Neural crest cell (in vitro differentiated cells): ENCODE measurements around the gene NME2. TPM values are rescaled to one million over a fixed set of nuclear protein-coding genes. Genes with fewer than 3 reads are reported as not detected.

Experiments
- DNase-seq: peaks from one replicate; pipeline ENCODE4 v3.0.0; 2021; ENCODE audit warnings: low read depth, mixed read lengths, low spot score
- H3K27ac Mint-ChIP-seq: one replicate; pipeline ENCODE4 v1.8.0; 2021; ENCODE audit warnings: mild to moderate bottlenecking, mixed read lengths; ENCODE audit not compliant: unreplicated experiment
- H3K27me3 Mint-ChIP-seq: 2 replicates; pipeline ENCODE4 v1.8.0; 2021; ENCODE audit warnings: low read depth, mild to moderate bottlenecking, mixed read lengths
- H3K36me3 Mint-ChIP-seq: 2 replicates; pipeline ENCODE4 v1.8.0; 2021; ENCODE audit warnings: low read depth, mild to moderate bottlenecking, mixed read lengths
- H3K4me1 Mint-ChIP-seq: 2 replicates; pipeline ENCODE4 v1.8.0; 2021; ENCODE audit warnings: mixed read lengths
- H3K4me3 Mint-ChIP-seq: one replicate; pipeline ENCODE4 v1.8.0; 2021; ENCODE audit warnings: mild to moderate bottlenecking, mixed read lengths
- H3K9me3 Mint-ChIP-seq: 2 replicates; pipeline ENCODE4 v1.8.0; 2021; ENCODE audit warnings: mixed read lengths
- total RNA-seq: library from RNA; stranded (reverse); gene quantifications from 2 replicates; pipeline ENCODE4 v1.2.1, GENCODE V29; 2021
- TF ChIP-seq, protein P1 (sequence below): fragments of 200-600 bp; sonication (generic); conservative IDR thresholded peaks from 2 replicates; pipeline ENCODE4 v1.5.0; 2021; ENCODE audit warnings: antibody characterized with exemption, mild to moderate bottlenecking

Gene NME2
- total RNA-seq, 1 donor from 2014 or later, result 541 TPM

GRCh38 chr17:51191895-51192294 lies 25.7 kb downstream of the NME2 start:
- H3K4me1 Mint-ChIP-seq, result no peaks in the 10 kb centered on the region
- H3K4me3 Mint-ChIP-seq, result no peak overlapping the region
- H3K27me3 Mint-ChIP-seq, result no peaks in the 10 kb centered on the region
- DNase-seq, result no peak
- TF ChIP-seq, protein P1, sequence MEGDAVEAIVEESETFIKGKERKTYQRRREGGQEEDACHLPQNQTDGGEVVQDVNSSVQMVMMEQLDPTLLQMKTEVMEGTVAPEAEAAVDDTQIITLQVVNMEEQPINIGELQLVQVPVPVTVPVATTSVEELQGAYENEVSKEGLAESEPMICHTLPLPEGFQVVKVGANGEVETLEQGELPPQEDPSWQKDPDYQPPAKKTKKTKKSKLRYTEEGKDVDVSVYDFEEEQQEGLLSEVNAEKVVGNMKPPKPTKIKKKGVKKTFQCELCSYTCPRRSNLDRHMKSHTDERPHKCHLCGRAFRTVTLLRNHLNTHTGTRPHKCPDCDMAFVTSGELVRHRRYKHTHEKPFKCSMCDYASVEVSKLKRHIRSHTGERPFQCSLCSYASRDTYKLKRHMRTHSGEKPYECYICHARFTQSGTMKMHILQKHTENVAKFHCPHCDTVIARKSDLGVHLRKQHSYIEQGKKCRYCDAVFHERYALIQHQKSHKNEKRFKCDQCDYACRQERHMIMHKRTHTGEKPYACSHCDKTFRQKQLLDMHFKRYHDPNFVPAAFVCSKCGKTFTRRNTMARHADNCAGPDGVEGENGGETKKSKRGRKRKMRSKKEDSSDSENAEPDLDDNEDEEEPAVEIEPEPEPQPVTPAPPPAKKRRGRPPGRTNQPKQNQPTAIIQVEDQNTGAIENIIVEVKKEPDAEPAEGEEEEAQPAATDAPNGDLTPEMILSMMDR, result no peak
- H3K27ac Mint-ChIP-seq, result no peak overlapping the region
- no peaks in the 10 kb centered on the region for H3K9me3 Mint-ChIP-seq
- H3K36me3 Mint-ChIP-seq, result peaks cover 14% of the 10 kb centered on the region

GRCh38 chr17:51197754-51198153 lies 31.5 kb downstream of the NME2 start:
- no peaks in the 10 kb centered on the region for H3K4me1 Mint-ChIP-seq
- H3K36me3 Mint-ChIP-seq, result peaks cover 10% of the 10 kb centered on the region
- no peak overlapping the region for H3K4me3 Mint-ChIP-seq
- no peak overlapping the region for H3K27ac Mint-ChIP-seq
- TF ChIP-seq, protein P1, result no peak
- no peaks in the 10 kb centered on the region for H3K9me3 Mint-ChIP-seq
- H3K27me3 Mint-ChIP-seq, result no peaks in the 10 kb centered on the region
- DNase-seq, result no peak

DNA sequence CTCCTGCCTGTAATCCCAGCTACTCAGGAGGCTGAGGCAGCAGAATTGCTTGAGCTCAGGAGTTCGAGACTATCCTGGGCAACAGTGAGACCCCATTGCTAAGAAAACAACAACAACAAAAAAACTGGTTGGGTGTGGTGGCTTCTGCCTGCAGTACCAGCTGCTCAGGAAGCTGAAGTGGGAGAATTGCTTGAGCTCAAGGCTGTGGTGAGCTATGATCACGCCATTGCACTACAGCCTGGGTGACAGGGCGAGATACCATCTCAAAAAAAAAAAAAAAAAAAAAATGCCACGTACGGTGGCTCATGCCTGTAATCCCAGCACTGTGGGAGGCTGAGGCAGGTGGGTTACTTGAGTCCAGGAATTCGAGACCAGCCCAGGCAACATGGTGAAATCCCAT lies 34.1 kb downstream of the NME2 start:
- peaks cover 12% of the 10 kb centered on the region for H3K36me3 Mint-ChIP-seq
- no peaks in the 10 kb centered on the region for H3K27me3 Mint-ChIP-seq
- H3K4me1 Mint-ChIP-seq, result no peaks in the 10 kb centered on the region
- no peaks in the 10 kb centered on the region for H3K9me3 Mint-ChIP-seq
- TF ChIP-seq, protein P1, result no peak
- no peak overlapping the region for H3K4me3 Mint-ChIP-seq
- DNase-seq, result no peak
- no peak overlapping the region for H3K27ac Mint-ChIP-seq

- Mint-ChIP-seq H3K9me3 (no peaks in the 10 kb centered on the region), H3K4me3 (no peak overlapping the region), H3K36me3 (peaks cover 14% of the 10 kb centered on the region), H3K27ac (no peak overlapping the region), H3K4me1 (no peaks in the 10 kb centered on the region), H3K27me3 (no peaks in the 10 kb centered on the region)
- TF ChIP-seq, protein P1, result no peak
- no peak for DNase-seq
Measured at GRCh38 chr17:51200846-51201245, 34.6 kb downstream of the NME2 start.

DNA sequence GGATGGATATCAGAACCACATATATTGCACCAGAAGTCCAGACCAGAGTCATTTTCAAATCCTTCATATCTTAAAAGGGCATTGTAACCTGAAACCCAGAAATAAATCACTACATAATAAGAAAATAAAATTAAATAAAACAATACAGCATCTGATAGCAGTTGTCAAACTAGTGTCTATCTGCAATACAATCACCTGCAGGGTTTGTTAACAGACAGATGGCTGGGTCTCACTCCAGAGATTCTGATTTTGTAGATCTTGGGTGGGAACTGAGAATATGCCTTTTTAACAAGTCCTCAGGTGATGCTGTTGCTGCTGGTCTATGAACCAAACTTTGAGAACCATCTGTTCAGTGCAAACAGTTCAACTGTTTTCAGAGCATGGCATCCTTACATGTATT lies 37.6 kb downstream of the NME2 start:
- Mint-ChIP-seq H3K27ac (no peak overlapping the region), H3K27me3 (no peaks in the 10 kb centered on the region), H3K9me3 (no peaks in the 10 kb centered on the region), H3K36me3 (peaks cover 9% of the 10 kb centered on the region), H3K4me3 (no peak overlapping the region), H3K4me1 (no peaks in the 10 kb centered on the region)
- TF ChIP-seq, protein P1, result no peak
- no peak for DNase-seq

DNA sequence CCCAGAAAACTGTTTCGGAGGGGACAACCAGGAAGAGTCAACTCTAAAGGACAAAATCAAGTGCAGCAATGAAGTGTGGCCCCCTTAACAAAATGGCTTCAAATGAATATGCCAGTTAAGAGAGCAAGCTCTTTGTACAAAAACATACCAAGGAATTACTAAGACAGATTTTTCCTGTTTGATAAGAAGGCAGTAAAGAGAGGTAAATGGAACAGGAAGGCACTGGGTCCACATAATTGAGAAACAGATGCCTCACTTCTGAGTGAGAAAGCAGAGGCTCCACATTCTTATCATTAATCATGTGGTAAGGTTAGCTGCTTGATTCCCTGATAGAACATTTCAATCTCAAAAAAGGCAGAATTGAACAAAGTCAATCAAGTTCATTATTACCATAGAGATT lies 48.7 kb downstream of the NME2 start:
- Mint-ChIP-seq H3K9me3 (no peaks in the 10 kb centered on the region), H3K27me3 (no peaks in the 10 kb centered on the region), H3K4me1 (no peaks in the 10 kb centered on the region), H3K36me3 (peaks cover 8% of the 10 kb centered on the region), H3K4me3 (no peak overlapping the region), H3K27ac (no peak overlapping the region)
- DNase-seq, result no peak
- TF ChIP-seq, protein P1, result no peak
